ENCODE data around the gene SNAP47.

The SNAP47 gene

DNA sequence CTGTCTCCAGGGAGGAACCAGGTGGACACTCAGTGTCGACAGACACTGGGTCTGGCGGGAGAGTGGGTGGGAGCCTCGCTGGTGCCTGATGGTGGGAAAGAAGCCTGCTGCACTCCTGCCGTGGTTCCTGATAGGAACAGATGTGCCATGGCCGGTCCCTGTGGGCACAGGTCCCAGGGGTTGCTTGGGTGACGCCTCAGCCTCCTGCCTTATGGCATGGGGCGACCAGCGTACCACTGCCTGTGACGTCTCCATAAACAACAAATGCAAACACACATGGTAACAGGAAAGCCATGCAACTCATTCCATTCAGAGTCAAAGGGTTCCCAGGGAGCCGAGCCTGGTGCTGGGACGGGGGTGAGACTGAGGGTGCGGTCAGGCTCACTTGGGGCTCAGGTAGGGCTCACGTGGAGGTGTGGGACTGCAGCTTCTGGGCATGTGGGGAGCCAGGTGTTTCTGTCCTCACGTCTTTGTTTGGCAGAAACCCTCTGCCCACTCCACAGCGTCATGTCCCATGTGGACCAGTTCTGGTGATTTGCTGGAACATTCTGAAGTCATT is 34.8 kb downstream of the SNAP47 start:
- DNase-seq: no peak

DNA sequence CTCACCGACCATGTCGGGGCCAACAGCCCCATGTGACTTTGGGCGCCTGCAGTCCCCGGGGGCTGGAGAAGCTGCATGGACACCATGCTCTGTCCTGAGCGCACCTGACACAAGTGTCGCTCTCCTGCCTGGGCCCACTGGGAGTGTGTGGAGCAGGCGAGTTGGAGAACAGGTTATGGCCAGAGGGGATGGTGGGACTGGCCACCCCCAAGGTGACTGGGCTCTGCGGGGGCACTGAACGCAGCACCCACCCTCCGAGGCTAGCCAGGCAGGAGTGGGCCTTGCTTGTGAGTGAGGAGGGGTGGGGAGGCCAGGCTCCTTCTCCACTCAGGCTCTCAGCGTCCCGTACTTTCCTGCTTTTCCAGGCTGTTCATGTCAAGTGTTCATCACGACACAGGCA is 35.6 kb downstream of the SNAP47 start:
- no peak for DNase-seq

DNA sequence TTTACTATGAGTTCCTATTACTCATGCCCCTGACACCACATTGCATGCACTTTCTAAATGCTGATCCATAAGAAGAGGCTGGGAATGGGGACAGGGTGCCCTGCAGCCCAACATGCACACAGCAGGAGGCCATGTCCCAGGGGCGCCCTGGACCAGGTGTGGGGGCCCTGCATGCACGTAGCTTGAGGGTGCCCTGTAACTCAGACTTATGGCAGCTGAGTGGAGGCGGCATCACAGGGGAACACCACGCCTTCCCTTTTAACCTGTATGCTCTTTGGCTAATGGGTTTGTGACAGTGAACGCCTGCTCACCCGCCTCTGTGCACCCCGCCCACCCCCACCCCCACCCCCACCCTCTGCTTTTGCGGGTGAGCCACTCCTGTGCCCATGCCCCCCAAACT is 36.1 kb downstream of the SNAP47 start:
- no peak for DNase-seq

DNA sequence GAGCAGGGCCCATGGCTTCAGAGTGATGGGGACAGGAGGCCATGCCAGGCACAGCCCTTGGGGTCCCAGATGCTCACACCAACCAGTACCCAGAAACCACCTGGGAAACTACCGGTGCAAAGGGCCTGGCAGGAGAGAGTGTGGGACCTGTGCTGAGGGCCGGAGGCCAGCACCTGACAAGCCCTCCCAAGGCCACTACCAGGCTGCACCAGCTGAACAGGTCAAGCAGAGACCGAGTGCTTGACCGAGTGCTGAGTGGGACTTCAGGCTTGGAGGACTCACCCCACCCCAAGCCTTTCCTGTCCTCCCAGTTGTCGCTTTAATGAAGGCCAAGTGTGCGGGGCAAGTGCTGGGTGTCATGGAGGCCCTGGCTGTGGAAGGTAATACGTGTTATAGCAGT is 36.5 kb downstream of the SNAP47 start:
- DNase-seq: no peak

DNA sequence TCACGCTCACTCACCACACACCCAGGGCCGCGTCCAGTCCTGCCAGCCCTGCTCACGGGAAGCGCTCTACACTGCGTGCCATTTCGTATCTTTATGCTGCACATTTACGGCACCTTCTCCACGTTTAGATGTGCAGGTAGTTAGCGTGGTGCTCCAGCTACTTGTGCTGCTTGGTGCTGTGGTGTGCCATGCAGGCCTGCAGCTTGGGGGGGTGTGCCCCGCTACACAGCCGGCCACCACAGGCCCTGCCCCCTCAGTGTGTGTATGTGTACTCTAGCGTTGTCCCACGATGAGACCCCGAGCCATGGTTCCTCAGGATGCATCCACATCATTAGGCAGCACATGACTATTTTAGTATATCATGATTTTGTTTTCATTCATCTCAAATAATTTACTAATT is 38.3 kb downstream of the SNAP47 start:
- no peak for DNase-seq

DNA sequence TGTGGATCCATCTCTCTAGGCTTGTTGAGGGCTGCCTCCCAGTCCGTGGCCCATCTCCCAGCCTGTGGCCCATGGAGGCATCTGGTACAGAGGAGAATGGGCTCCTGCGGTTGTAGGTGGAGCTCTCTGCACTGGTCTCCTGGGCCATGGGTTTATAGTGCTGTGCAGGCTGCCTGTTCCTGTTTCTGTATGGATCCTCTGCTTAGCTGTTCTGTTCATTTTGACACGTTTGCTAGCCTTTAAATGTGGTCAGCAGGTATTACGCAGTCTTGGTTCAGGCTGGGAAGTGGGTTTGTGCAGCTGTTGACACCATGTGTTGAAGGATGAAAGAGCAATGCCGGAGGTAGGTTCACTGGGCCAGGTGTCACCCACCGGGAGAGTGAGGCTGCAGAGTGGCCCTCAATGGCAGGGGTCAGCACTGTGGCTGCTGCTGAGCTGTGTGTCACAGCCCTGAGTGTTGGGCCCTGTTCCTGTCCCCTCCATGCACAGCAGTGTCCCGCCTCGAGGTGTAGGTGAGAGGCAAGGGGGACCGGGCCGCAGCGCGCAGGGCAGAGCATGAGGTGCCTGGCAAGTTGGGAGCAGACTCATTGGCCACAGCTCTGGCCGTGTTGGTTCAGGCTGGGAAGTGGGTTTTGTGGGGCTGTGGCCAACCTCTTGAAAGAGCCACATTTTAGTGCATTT is 39.0 kb downstream of the SNAP47 start:
- no peak for DNase-seq

DNA sequence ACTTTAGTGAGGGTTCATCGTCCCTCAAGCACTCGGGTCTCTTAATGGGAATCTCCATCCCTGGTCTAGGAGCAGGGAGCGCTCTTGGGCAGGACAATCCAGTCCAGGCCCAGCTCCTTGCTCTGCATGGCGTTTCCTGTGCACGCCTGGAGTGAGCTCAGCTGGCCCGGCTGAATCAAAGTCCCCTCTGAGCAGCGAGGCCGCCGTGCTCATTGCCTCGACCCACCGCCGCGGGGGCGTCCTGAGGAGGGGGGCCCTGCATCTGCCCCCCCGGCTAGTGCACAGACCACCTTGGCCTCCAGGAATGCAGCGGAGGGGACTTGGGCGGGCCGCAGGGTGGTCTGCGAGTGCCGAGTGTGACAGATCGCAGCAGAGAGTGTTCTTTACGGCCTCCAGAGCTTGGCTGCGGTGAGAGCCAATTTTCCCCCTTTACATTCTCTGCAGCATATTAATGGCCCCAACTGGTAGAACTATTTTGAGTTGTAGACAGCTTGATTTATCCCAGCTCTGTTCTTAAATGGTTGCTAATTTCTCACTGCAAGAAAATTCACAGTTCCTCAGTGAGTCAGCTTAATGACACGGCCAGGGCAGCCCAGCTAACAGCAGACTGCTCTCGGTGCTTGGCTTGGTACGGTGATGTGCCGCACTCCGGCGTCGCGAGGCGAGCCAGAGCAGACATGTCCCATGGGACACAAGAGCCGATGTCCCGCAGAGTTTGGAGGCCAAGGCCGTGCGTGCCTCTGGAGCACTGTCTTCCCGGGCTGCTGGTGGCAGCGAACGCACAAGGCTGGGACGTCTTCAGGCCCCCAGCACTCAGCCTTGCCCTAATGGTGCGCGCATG is 39.8 kb downstream of the SNAP47 start:
- DNase-seq: no peak

DNA sequence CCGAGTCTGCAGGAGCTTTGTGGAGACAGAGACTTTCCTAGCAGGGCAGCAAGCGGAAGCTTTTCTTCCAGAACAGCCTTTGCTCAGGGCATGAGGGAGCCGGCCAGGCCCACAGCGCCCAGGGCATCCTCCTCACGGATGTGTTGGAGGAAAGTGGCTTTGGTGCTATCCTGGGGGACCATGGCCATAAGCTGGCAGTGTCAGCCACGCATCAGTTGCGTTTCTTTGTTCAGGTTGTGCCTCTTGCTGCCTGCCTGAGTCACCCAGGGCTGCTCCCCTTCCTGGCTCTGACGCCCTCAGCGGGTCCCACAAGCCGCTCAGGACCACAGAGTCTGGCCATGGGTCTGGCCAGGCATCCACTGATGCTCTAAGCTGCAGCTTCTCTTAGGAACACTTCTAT is 40.6 kb downstream of the SNAP47 start:
- no peak for DNase-seq

DNA sequence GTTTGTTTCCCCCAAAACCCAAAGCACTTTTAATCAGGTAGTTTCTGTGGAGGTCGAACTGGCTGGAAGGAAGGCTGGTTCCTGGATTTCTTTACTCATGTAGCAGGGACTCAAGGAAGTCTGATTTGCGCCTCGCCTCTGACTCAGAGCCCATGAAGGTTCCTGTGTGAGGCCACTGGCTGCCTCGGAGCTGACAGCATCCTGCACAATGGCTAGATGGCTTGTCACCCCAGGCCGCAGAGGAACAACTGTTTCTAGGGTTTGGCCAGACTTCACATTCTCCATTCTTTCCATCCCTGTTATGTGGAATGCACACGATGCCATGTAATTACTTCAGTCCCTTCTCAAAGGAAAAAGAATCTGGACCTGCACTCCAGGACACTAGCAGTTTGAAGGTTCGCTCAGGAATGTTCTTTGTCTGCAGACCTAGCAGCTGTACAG is 41.1 kb downstream of the SNAP47 start:
- peak; percentile 77 for DNase-seq

DNA sequence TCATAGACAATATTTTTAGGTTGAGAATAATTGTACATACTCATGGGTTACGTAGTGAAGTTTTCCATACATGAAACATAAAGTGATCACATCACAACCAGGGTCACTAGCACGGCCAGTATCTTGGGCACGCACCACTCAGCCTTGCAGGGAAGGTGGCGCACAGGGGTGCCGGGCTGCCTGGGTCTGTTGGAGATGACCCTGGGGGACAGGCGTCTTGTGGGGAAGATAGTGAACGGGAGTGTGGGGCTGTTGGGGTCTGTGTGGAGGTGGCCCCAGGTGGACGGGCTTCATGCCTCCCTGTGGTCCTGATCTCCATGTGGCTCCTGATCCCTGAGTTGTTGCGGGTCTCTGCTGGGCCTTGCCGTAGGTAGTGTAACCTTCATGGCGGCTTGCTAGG is 41.9 kb downstream of the SNAP47 start:
- DNase-seq: no peak

DNA sequence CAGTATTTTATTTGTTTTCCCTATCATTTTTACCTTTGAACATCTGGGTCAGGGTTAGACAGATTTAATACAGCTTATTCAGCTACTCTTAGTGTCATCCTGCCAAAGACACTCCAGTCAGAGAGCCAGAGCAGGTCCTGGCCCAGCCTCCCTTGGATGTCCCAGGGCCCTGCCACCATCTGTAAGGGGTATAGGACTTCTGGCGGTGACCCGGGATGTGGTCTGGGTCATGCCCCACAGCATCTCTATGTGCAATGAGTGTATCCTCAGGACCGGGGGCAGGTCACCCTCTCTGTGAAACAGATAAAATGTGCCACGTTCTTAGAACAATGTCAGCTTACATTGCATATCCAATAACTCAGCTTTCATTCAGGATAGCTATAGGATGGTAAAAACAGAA is 42.4 kb downstream of the SNAP47 start:
- DNase-seq: no peak

DNA sequence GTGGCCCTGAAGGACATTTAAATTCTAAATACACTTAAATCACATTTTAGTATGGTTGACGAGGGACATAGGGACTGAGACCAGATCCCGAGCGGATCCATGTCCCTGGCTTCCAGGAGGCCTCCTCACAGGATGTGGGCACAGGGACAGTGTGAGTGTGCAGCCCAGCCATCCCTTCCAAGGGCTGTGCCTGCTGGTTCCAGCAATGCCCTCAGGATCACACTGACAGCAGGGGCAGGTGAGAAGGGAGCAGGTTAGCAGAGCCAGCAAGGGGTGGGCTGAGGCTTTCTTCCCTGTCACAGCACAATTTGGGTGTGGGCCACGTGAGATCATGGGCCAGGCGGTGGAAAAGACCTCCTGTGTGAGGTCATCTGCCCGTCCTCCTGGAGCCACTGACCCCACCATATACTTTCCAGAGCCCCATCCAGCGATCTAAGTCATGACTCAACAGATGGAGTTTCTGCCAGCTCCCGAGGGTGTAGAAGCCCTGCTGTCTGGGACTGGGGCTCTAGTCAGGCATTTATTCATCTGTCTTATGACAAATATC is 43.2 kb downstream of the SNAP47 start:
- no peak for DNase-seq

DNA sequence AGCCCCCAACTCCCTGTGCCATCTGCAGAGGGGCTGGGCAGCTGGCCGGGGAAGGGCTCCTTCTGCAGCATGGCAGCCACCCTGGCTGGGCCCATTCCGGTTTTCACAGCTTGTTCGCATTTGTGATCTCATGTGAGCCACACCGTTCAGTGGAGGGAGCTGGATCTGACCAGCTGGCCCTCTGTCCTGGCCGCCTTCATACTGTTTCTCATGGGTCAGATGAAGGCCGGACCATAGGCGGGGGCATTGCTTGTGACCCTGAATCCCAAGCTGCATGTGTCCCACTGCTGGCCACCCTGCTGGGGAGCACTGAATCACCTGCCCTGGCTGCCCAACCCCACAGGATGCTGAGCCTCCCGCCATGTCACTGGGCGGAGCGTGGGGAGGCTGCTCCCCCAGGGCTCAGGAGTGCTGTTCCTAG is 43.8 kb downstream of the SNAP47 start:
- no peak for DNase-seq

DNA sequence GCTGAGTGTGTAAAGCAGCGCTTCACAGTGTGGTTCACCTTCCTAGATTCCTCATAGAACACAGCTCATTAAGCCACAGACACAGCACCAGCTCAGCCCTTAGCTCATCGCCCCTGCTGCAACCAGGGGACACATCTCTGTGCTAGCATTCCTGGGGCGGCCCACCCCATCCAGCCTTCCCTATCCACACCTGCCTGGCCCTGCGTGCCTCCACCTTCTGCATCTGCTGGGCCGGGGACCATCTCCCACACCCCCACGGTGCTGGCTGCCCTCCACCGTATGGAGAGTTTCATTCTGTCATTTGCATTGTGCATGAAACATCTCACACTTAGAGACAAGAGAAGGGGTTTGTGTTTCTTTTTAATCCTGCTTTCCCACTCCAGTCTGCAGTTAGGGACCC is 44.5 kb downstream of the SNAP47 start:
- DNase-seq: no peak

DNA sequence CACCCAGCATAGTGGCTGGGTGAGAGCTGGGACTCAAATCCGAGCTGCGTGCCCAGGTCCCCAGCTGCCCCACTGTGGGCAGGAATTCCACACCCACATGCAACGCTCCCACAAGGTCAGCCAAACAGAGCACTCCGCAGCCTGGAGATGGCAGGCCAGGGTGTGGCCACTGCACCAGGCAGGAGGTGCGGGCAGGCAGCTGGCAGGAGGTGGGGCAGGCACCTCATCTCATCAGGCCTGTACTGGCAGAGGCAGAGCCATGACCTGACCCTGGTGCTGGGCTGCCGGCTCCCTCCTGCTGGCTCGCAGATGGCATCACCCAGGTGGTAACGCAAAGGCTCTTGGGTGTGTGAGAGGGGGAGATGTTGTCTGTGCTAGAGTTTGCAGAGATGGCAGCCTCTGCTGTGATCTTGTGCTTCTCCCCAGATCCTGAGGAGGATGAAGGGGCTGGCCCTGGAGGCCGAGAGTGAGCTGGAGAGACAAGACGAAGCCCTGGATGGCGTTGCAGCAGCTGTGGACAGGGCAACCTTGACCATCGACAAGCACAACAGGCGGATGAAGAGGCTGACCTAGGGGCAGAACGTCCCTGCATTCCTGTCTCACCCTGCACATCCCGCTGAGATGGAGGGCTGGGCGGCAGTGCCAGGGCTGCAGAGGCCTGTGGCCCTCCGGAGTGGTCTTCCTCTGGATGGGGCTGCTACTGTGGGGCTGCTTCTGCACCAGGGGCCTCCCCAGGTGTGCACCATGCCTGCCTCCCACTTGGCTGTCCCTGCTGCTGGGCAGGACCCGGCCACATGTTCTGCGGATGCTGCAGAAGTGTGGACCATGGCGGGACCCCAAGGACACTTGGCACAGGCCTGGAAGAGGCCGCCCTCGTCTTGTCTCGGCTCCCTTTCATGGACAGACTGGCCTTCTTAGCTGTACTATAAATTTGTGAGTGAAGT is 45.1 kb downstream of the SNAP47 start:
- DNase-seq: no peak

DNA sequence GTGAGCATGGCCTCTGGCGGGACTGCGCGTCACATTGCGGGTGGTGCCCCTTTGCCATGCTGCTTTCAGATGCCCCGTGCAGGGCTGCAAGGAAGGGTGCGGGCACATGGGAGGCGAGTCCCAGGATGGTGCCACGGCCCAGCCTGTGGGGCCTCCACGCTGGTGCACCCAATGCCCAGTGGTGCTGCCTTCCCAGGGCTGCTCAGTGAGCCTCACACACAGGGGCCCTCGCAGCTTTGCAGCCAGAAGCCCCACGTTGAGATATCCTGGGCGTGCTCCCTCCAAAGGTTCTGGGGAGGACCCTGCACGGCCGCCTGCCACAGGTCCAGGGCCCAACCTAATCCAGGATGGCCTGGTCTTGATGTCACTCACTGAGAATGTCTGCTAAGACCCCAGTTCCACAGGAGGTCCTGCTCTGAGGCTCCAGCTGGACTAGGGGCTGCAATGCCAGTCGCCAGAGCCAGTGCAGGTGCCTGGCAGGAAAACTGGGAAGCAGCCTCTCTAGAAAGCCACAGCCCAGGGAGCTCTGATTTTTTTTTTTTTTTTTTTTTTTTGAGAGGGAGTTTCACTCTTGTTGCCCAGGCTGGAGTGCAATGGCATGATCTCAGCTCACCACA is 46.2 kb downstream of the SNAP47 start:
- DNase-seq: no peak

DNA sequence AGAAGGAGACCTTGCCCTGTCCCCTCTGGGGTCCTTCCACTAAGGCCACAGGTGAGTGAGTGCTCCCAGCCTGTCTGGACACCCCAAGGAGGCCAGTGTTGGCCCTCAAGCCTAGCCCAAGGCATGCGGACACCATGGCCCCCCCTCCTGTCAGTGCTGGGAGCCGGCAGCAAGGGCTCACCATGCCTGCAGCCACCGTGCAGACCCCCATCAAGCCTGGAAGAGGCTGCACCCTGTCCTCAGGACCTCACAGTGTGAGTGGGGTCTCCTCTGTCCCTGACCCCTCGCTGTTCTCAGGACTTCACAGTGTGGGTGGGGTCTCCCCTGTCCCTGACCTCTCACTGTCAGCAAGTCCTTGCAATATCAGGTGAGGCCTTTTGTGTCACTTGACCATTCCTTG is 47.0 kb downstream of the SNAP47 start:
- no peak for DNase-seq

DNA sequence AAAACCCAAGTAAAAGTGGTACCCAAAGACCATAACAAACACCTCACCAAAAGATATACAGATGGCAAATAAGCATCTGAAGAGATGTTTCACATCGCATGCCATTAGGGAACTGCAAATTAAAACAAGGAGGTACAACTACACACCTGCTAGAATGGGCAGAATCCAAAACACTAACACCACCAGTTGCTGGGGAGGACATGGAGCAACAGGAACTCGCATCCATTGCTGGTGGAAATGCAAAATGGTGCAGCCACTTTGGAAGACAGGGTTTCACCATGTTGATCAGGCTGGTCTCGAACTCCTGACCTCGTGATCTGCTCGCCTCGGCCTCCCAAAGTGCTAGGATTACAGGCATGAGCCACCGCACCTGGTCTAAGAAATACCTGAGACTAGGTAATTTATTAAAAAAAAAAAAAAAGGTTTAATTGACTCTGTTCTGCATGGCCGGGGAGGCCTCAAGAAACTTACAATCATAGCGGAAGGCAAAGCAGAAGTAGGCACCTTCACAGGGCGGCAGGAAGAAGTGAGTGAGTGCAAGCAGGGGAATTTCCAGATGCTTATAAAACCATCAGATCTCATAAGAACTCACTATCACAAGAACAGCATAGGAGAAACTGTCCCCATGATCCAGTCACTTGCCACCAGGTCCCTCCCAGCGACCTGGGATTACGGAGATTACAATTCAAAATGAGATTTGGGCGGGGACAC is 50.0 kb downstream of the SNAP47 start:
- DNase-seq: no peak

DNA sequence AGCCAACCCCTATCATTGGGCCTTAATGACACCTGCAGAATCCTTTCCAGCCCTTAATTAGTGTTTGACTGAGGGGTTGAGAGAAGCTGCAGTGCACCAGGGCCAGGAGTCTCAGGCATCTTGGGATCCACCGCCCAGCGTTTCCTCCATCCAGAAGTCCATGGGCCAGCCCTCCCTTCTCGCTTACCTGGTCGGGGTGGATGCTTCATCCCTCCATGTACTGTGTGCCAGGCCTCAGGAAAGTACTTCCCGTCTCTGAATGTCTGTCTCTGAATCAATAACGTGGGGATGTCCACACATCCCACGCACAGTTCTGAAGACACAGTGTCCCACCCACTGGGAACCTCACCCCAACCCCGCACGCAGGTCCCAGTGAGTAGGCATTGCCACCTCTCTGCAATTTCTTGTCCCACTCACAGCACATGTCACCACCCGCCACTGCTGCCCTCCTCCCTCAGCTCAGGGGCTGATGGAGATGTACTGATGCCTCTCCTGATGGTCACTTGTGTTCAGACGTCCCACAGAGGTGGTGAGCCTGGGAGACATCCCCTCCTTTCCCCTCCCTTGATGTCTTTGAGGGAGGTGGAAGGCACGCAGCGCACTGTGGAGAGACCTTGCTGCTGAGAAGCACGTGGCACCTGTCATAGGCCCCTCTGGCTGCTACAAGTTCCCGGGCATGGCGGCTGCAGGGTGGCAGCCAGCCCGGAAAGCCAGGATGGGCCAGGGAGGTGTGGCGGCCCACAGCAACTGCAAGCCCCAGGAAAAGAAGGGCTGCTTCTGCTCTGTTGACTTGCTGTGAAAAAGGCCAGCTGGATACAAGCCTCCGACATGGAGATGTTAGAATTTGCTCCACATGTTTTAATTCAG is 50.8 kb downstream of the SNAP47 start:
- DNase-seq: no peak

DNA sequence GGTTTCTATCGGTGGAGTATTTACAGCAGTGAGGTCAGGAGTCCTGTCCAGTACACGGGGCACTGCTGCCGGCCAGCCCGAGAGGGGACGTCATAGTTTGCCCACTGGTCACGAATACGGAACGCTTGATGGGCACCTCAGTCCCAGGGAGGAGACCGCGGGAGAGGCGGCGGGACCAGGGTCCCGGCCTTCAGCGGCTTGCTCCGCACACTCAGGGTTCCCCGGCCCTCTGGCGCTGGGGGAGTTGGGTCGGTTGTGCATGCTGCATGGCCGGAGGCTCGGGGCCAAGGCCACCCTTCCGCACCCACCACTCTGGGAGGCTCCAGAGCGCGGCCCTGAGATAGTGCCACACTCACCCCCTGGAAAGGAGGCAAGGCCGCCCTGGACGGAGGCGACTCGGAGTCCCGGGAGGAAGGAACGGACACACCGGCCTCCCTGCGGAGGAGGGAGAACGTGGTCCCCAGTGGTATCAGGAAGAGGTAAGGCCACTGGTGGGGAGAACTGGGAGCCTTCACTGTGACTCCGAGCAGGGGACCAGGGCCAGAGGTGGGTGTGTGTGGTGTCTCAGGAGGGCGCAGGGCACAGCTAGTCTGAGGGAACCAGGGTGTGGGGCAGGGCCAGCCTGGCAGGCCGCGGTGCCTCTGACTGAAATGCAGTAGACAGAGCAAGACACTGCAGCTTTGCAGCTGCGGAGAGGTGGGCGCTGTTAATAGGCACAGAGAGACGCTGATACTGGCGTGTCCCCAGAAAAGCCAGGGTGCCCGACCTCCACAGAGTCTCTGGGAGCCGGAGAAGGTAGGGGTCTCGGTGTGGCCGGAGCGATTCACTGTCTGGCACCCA is 51.7 kb downstream of the SNAP47 start:
- DNase-seq: no peak

All from eye (tissue), 1 donor.